Measurements from ENCODE around the gene SEMA5B.

- TF ChIP-seq EZH2phosphoT487 (IDR thresholded peaks at IDR 0.05; ENCODE audit: borderline replicate concordance, low read depth, low read length) = no peak
- no peak for TF ChIP-seq CTCF (conservative IDR thresholded peaks at IDR 0.05; ENCODE audit: low read length)
Measured at GRCh38 chr3:122956693-122957455, 70.7 kb downstream of the SEMA5B start.
